Osteoblast (primary cell): ENCODE data around the gene SIN3A. TPM values are rescaled to one million over a fixed set of nuclear protein-coding genes. Genes with fewer than 3 reads are reported as not detected.

Experiments
- DNase-seq: peaks from one replicate; pipeline ENCODE4 v3.0.0; 2011; ENCODE audit warnings: low spot score, mixed read lengths; ENCODE audit not compliant: insufficient read length; ENCODE audit errors: missing footprints
- H2AFZ ChIP-seq: 2 replicates; pipeline ENCODE4 v1.6.0; 2011; ENCODE audit warnings: mild to moderate bottlenecking, low read length
- H3K27ac ChIP-seq: 2 replicates; pipeline ENCODE4 v1.5.1; 2011; ENCODE audit warnings: mild to moderate bottlenecking, low read depth, low read length, moderate library complexity
- H3K27me3 ChIP-seq: 2 replicates; pipeline ENCODE4 v1.6.0; 2012; ENCODE audit warnings: mild to moderate bottlenecking, control low read depth, inconsistent platforms, low read length, moderate library complexity; ENCODE audit not compliant: insufficient read depth
- H3K36me3 ChIP-seq: 2 replicates; pipeline ENCODE4 v1.5.1; 2011; ENCODE audit warnings: mild to moderate bottlenecking, low read length, control low read depth, moderate library complexity; ENCODE audit not compliant: insufficient read depth
- H3K4me1 ChIP-seq: 2 replicates; pipeline ENCODE4 v1.5.1; 2011; ENCODE audit warnings: mild to moderate bottlenecking, low read length, control low read depth, moderate library complexity; ENCODE audit not compliant: insufficient read depth
- H3K4me2 ChIP-seq: 2 replicates; pipeline ENCODE4 v1.6.0; 2011; ENCODE audit warnings: mild to moderate bottlenecking, low read length; ENCODE audit not compliant: insufficient read depth
- H3K4me3 ChIP-seq: fragments of 200-600 bp; sonication (generic); 3 replicates; pipeline ENCODE4 v1.5.1; 2012; ENCODE audit warnings: mild to moderate bottlenecking, low read length, inconsistent platforms; ENCODE audit not compliant: insufficient read depth
- H3K79me2 ChIP-seq: 2 replicates; pipeline ENCODE4 v1.6.0; 2012; ENCODE audit warnings: mild to moderate bottlenecking, low read length, control low read depth, inconsistent platforms; ENCODE audit not compliant: insufficient read depth
- H3K9me3 ChIP-seq: 2 replicates; pipeline ENCODE4 v1.5.1; 2011; ENCODE audit warnings: low read depth, low read length, control low read depth
- H4K20me1 ChIP-seq: 2 replicates; pipeline ENCODE4 v1.6.0; 2012; ENCODE audit warnings: mild to moderate bottlenecking, low read length, control low read depth; ENCODE audit not compliant: insufficient read depth
- total RNA-seq: library from RNA; depleted of rRNA; stranded (reverse); fragments of >200 nt; gene quantifications from 2 replicates; pipeline ENCODE4 v1.2.3, GENCODE V29; 2012
- TF ChIP-seq, protein P1 (sequence below): IDR thresholded peaks from 2 replicates; pipeline ENCODE4 v1.5.1; 2011; ENCODE audit warnings: mild to moderate bottlenecking, low read depth, low read length, moderate library complexity; ENCODE audit errors: extremely low read depth

Gene SIN3A
- total RNA-seq, 1 donor: 36.2 TPM

DNA sequence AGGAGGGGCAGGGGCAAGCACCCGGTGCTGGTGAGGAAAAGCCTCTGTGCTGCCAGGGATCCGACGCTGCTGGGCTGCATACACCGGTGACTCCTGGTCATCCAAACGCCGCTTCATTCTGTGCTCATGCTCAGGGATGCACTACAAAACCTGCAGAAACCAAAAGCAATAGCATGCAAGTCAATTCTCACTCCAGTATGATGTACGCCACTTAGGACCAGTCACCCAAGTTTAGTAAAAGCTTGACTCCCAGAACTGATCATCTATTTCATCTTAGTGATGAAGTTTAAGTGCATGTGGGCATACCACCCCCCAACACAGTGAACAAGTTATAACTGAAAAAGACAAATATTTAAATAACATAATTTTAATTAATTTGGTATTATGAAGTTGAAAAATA is 21.2 kb downstream of the SIN3A start:
- no peak overlapping the region for H3K4me3 ChIP-seq
- H2AFZ ChIP-seq: no peak overlapping the region
- no peaks in the 10 kb centered on the region for H3K9me3 ChIP-seq
- TF ChIP-seq, protein P1, sequence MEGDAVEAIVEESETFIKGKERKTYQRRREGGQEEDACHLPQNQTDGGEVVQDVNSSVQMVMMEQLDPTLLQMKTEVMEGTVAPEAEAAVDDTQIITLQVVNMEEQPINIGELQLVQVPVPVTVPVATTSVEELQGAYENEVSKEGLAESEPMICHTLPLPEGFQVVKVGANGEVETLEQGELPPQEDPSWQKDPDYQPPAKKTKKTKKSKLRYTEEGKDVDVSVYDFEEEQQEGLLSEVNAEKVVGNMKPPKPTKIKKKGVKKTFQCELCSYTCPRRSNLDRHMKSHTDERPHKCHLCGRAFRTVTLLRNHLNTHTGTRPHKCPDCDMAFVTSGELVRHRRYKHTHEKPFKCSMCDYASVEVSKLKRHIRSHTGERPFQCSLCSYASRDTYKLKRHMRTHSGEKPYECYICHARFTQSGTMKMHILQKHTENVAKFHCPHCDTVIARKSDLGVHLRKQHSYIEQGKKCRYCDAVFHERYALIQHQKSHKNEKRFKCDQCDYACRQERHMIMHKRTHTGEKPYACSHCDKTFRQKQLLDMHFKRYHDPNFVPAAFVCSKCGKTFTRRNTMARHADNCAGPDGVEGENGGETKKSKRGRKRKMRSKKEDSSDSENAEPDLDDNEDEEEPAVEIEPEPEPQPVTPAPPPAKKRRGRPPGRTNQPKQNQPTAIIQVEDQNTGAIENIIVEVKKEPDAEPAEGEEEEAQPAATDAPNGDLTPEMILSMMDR: no peak
- no peak for DNase-seq
- no peaks in the 10 kb centered on the region for H3K27me3 ChIP-seq
- no peak overlapping the region for H3K27ac ChIP-seq
- H3K36me3 ChIP-seq: peaks cover 29% of the 10 kb centered on the region
- H3K4me1 ChIP-seq: peaks cover 12% of the 10 kb centered on the region
- no peak overlapping the region for H3K4me2 ChIP-seq
- peaks cover 62% of the 10 kb centered on the region for H3K79me2 ChIP-seq
- peaks cover 13% of the 10 kb centered on the region for H4K20me1 ChIP-seq

DNA sequence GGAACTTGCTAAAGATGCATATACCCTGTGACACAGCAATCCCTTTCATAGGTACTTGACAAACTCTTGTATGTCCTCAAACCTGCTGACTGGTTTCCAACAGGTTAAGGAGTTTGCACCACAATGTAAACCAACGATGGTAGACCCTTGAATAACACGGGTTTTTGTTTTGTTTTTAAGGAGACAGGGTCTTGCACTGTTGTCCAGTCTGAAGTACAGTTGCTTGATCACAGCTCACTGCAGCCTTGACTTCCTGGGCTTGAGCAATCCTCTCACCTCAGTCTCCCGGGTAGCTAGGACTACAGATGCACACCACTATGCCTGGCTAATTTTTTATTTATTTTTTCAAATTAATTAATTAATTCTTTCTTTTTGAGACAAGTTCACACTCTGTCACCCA is 23.3 kb downstream of the SIN3A start:
- H3K36me3 ChIP-seq: peaks cover 29% of the 10 kb centered on the region
- H4K20me1 ChIP-seq: peaks cover 7% of the 10 kb centered on the region
- H2AFZ ChIP-seq: no peak overlapping the region
- DNase-seq: no peak
- no peaks in the 10 kb centered on the region for H3K27me3 ChIP-seq
- peaks cover 12% of the 10 kb centered on the region for H3K4me1 ChIP-seq
- no peaks in the 10 kb centered on the region for H3K9me3 ChIP-seq
- no peak overlapping the region for H3K4me3 ChIP-seq
- TF ChIP-seq, protein P1: no peak
- peaks cover 48% of the 10 kb centered on the region for H3K79me2 ChIP-seq
- no peak overlapping the region for H3K4me2 ChIP-seq
- no peak overlapping the region for H3K27ac ChIP-seq

DNA sequence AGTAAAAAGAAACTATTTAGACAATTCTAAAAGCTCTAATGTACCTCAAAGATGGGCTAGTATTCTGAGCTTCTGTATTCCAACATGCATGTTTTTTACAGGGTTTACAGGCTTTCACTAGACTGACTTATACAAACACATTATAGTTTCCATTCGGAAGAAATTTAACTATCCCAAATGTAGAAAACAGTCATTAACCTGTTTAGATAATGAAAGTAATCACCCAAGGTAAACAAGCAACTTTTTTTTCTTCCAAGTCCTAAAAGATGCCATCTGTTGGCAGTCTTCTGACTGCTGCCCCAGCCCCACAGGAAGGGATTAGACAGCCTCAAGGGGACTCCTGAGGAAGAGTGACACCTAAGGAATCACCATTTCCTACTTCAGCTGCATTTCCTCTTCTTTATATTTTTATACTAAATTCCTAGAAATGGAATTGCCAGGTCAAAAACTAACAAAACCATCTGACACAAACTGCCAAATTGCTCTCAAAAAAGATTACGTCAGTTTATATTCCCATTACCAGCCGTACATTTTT is 25.5 kb downstream of the SIN3A start:
- H3K27me3 ChIP-seq: no peaks in the 10 kb centered on the region
- H3K27ac ChIP-seq: no peak overlapping the region
- no peak for DNase-seq
- H3K4me1 ChIP-seq: peaks cover 4% of the 10 kb centered on the region
- peaks cover 49% of the 10 kb centered on the region for H3K36me3 ChIP-seq
- no peak overlapping the region for H3K4me2 ChIP-seq
- H3K9me3 ChIP-seq: no peaks in the 10 kb centered on the region
- TF ChIP-seq, protein P1: no peak
- H2AFZ ChIP-seq: no peak overlapping the region
- H3K79me2 ChIP-seq: peaks cover 36% of the 10 kb centered on the region
- peaks cover 4% of the 10 kb centered on the region for H4K20me1 ChIP-seq
- no peak overlapping the region for H3K4me3 ChIP-seq

DNA sequence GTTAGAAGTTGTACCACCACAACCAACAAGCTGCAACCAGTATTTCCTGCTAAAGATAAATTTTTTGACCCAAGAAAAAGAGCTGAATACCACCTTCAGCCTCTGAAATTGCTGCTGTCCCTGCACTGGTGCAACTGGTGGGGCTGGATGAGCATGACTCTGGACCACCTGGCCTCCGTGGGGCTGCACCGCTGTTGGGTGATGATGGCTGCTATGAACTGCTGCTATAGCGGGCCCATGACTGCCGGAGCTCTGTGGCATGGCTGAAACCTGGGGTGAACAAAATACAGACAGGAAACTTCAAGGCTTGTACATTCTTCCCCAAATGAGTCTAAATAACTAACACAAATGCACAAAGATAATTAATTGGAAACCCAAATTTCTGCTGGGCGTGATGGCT is 28.9 kb downstream of the SIN3A start:
- H3K79me2 ChIP-seq: peaks cover 23% of the 10 kb centered on the region
- no peak for DNase-seq
- H2AFZ ChIP-seq: no peak overlapping the region
- H3K4me3 ChIP-seq: no peak overlapping the region
- H3K9me3 ChIP-seq: no peaks in the 10 kb centered on the region
- TF ChIP-seq, protein P1: no peak
- H3K27ac ChIP-seq: no peak overlapping the region
- no peak overlapping the region for H3K4me2 ChIP-seq
- H3K4me1 ChIP-seq: peaks cover 7% of the 10 kb centered on the region
- H4K20me1 ChIP-seq: peaks cover 2% of the 10 kb centered on the region
- H3K27me3 ChIP-seq: no peaks in the 10 kb centered on the region
- H3K36me3 ChIP-seq: peaks cover 36% of the 10 kb centered on the region
